ENCODE measurements around the gene TMEM120B.
"Not testable (repeated sequence)": the region's sequence is repeated elsewhere in the genome, so short reads cannot be mapped to it uniquely, and the experiment has no call there.

TMEM120B gene

DNA sequence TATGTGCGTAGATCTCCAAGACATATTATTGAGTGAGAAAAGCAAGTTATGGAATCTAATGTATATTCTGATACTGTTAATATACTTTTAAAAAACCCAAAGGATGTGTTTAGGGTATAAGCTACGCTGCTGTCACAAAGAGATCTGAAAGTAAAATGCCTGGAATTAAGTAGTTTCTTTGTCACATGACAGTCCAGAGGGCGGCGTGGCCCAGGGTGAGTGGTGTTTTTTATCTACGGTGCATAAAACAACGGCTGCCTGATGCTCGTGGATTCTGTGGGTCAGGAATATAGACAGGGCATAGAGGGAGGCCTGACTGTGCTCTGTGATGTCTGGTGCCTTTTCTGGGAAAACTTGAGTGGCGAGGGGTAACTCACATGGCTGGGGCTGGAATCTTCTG is 21.3 kb downstream of the TMEM120B start:
- H3K9me3 ChIP-seq (ENCODE audit: control insufficient read depth, low read length) = no peaks in the 10 kb centered on the region
- H3K4me3 ChIP-seq (ENCODE audit: insufficient read depth, low read depth, low read length, poor library complexity, severe bottlenecking) = no peak overlapping the region
- H3K27me3 ChIP-seq (replicated peaks; ENCODE audit: control insufficient read depth, insufficient read depth, low read length, poor library complexity, severe bottlenecking) = no peaks in the 10 kb centered on the region
- no peak overlapping the region for H3K27ac ChIP-seq (ENCODE audit: insufficient read depth, low read length, poor library complexity, severe bottlenecking)
- H3K36me3 ChIP-seq (ENCODE audit: control insufficient read depth, insufficient read depth, low read length) = no peaks in the 10 kb centered on the region
- DNase-seq = no peak
- no peaks in the 10 kb centered on the region for H3K4me1 ChIP-seq (ENCODE audit: control insufficient read depth, insufficient read depth, low read length, poor library complexity, severe bottlenecking)

DNA sequence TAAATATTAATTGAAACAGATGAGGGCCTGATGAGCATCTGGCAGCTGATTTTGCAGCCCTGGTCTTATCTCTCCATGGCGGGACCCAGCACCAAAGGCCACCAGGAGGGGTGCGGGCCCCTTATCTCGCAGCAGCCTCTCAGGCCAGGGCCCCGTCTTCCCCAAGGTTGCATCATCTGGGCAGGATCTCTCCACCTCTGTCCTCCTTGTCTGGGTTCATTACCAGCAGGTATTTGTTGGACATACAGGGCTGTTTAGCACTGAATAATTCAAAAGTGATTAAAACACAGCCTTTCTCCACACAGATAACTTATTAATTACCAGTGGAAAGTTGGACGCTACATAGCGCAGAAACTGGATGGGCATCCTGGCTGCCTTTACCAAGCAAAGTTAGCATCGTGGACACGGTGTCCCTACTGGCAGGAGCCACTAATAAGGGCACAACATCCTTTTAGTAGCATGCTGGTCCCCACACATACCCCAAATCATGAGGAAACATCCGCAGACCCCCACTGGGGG is 25.8 kb downstream of the TMEM120B start:
- Histone ChIP-seq H3K4me3 (ENCODE audit: insufficient read depth, low read depth, low read length, poor library complexity, severe bottlenecking) (no peak overlapping the region), H3K27me3 (replicated peaks; ENCODE audit: control insufficient read depth, insufficient read depth, low read length, poor library complexity, severe bottlenecking) (no peaks in the 10 kb centered on the region), H3K4me1 (ENCODE audit: control insufficient read depth, insufficient read depth, low read length, poor library complexity, severe bottlenecking) (no peaks in the 10 kb centered on the region), H3K36me3 (ENCODE audit: control insufficient read depth, insufficient read depth, low read length) (no peaks in the 10 kb centered on the region), H3K9me3 (ENCODE audit: control insufficient read depth, low read length) (no peaks in the 10 kb centered on the region), H3K27ac (ENCODE audit: insufficient read depth, low read length, poor library complexity, severe bottlenecking) (no peak overlapping the region)
- DNase-seq = no peak

DNA sequence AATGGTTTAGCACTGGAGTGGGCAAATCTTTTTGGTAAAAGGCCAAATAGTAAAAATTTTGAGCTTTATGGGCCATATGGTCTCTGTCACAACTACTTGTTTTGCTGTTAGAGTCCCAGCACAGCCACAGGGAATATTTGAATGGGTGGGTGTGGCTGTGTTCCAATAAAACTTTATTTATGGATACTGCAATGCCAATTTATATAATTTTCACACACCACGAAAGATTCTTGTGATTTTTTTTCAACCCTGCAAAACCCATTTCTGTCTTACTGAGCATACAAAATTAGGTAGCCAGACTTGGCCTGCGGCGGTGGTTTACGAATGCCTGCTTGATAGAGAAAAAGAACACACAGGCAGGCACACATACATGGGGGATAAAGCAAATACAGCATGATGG is 28.3 kb downstream of the TMEM120B start:
- Histone ChIP-seq H3K27me3 (replicated peaks; ENCODE audit: control insufficient read depth, insufficient read depth, low read length, poor library complexity, severe bottlenecking) (no peaks in the 10 kb centered on the region), H3K4me1 (ENCODE audit: control insufficient read depth, insufficient read depth, low read length, poor library complexity, severe bottlenecking) (no peaks in the 10 kb centered on the region), H3K9me3 (ENCODE audit: control insufficient read depth, low read length) (no peaks in the 10 kb centered on the region), H3K36me3 (ENCODE audit: control insufficient read depth, insufficient read depth, low read length) (no peaks in the 10 kb centered on the region), H3K27ac (ENCODE audit: insufficient read depth, low read length, poor library complexity, severe bottlenecking) (no peak overlapping the region), H3K4me3 (ENCODE audit: insufficient read depth, low read depth, low read length, poor library complexity, severe bottlenecking) (no peak overlapping the region)
- DNase-seq = no peak

DNA sequence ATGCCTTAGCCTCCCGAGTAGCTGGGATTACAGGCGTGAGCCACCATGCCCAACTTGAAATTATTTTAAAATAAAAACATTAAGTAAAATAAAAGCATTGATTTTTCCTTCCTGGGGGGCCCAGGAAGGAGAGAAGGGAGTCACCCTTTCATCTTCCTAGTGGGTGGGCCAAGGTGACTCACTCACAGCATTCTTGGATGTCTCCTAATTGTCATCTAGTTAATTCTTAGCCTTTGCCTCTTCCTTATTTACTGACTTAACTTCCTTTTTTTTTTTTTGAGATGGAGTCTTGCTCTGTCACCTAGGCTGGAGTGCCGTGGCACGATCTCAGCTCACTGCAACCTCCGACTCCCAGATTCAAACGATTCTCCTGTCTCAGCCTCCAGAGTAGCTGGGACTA is 29.2 kb downstream of the TMEM120B start:
- Histone ChIP-seq H3K4me1 (ENCODE audit: control insufficient read depth, insufficient read depth, low read length, poor library complexity, severe bottlenecking) (no peaks in the 10 kb centered on the region), H3K27me3 (replicated peaks; ENCODE audit: control insufficient read depth, insufficient read depth, low read length, poor library complexity, severe bottlenecking) (no peaks in the 10 kb centered on the region), H3K27ac (ENCODE audit: insufficient read depth, low read length, poor library complexity, severe bottlenecking) (no peak overlapping the region), H3K4me3 (ENCODE audit: insufficient read depth, low read depth, low read length, poor library complexity, severe bottlenecking) (no peak overlapping the region), H3K9me3 (ENCODE audit: control insufficient read depth, low read length) (no peaks in the 10 kb centered on the region), H3K36me3 (ENCODE audit: control insufficient read depth, insufficient read depth, low read length) (no peaks in the 10 kb centered on the region)
- no peak for DNase-seq

DNA sequence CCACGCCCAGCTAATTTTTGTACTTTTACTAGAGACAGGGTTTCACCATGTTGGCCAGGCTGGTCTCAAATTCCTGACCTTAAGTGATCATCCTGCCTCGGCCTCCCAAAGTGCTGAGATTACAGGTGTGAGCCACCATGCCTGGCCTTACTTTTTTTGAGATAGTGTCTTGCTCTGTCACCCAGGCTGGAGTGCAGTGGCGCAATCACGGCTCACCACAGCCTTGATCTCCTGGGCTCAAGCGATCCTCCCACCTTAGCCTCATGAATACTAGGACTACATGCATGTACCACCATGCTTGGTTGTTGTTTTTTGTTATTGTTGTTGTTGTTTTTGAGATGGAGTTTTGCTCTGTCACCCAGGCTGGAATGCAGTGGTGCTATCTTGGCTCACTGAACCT is 33.0 kb downstream of the TMEM120B start:
- not testable (repeated sequence) for H3K4me1 ChIP-seq (ENCODE audit: control insufficient read depth, insufficient read depth, low read length, poor library complexity, severe bottlenecking); H3K27ac ChIP-seq (ENCODE audit: insufficient read depth, low read length, poor library complexity, severe bottlenecking); H3K9me3 ChIP-seq (ENCODE audit: control insufficient read depth, low read length); H3K27me3 ChIP-seq (replicated peaks; ENCODE audit: control insufficient read depth, insufficient read depth, low read length, poor library complexity, severe bottlenecking); H3K4me3 ChIP-seq (ENCODE audit: insufficient read depth, low read depth, low read length, poor library complexity, severe bottlenecking); DNase-seq; H3K36me3 ChIP-seq (ENCODE audit: control insufficient read depth, insufficient read depth, low read length)

DNA sequence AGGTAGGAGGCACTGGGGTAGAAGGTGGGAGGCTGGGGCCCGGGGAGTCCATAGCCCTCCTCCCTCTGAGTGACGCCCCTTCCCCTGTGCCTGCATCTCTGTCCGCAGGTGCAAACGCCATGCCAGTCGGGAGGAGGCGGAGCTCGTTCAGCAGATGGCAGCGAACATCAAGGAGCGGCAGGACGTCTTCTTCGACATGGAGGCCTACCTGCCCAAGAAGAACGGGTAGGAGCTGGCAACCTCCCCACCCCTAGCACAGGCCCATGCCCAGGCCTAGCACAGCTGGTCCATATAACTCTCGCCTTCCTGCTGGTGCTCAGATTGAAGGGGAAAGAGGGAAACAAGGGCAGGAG is 35.6 kb downstream of the TMEM120B start:
- no peaks in the 10 kb centered on the region for H3K9me3 ChIP-seq (ENCODE audit: control insufficient read depth, low read length)
- no peak for DNase-seq
- H3K36me3 ChIP-seq (ENCODE audit: control insufficient read depth, insufficient read depth, low read length) = no peaks in the 10 kb centered on the region
- H3K4me1 ChIP-seq (ENCODE audit: control insufficient read depth, insufficient read depth, low read length, poor library complexity, severe bottlenecking) = peaks cover 6% of the 10 kb centered on the region
- H3K27me3 ChIP-seq (replicated peaks; ENCODE audit: control insufficient read depth, insufficient read depth, low read length, poor library complexity, severe bottlenecking) = no peaks in the 10 kb centered on the region
- H3K4me3 ChIP-seq (ENCODE audit: insufficient read depth, low read depth, low read length, poor library complexity, severe bottlenecking) = no peak overlapping the region
- no peak overlapping the region for H3K27ac ChIP-seq (ENCODE audit: insufficient read depth, low read length, poor library complexity, severe bottlenecking)

DNA sequence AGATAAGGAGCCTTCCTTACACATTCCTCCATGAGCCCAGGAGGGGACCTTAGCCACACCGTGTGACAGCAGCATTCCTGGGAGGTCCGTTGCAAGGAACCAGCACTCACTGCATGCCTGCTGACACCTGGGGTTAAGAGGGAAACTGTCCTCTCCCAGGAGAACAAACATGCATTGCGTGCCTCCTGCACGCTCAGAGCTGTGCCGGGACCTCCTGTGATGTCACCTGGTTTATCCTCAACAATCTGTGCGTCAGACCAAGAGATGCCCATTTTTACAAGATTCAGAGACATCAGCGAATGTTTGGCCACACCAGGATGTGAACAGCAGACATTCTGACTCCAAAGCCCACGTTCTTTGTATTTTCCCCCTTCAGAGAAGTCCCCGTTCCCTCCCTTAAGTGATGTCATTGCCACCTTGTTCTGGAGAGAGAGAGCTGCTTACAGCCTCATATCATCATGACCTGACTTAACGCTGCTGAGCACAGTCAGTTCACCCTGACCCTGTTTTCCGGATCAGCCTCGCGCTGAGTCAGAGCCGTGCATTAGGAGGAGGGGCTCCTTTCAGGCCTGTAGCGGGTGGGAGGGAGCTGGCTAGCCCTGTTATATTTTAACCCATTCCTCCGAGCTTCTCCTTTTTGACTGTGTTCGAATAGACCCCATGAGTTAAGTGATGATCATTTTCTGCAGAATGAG is 36.2 kb downstream of the TMEM120B start:
- no peaks in the 10 kb centered on the region for H3K27me3 ChIP-seq (replicated peaks; ENCODE audit: control insufficient read depth, insufficient read depth, low read length, poor library complexity, severe bottlenecking)
- H3K36me3 ChIP-seq (ENCODE audit: control insufficient read depth, insufficient read depth, low read length) = no peaks in the 10 kb centered on the region
- DNase-seq = no peak
- peaks cover 6% of the 10 kb centered on the region for H3K4me1 ChIP-seq (ENCODE audit: control insufficient read depth, insufficient read depth, low read length, poor library complexity, severe bottlenecking)
- H3K27ac ChIP-seq (ENCODE audit: insufficient read depth, low read length, poor library complexity, severe bottlenecking) = peak overlapping the region; percentile 11
- H3K9me3 ChIP-seq (ENCODE audit: control insufficient read depth, low read length) = no peaks in the 10 kb centered on the region
- no peak overlapping the region for H3K4me3 ChIP-seq (ENCODE audit: insufficient read depth, low read depth, low read length, poor library complexity, severe bottlenecking)

DNA sequence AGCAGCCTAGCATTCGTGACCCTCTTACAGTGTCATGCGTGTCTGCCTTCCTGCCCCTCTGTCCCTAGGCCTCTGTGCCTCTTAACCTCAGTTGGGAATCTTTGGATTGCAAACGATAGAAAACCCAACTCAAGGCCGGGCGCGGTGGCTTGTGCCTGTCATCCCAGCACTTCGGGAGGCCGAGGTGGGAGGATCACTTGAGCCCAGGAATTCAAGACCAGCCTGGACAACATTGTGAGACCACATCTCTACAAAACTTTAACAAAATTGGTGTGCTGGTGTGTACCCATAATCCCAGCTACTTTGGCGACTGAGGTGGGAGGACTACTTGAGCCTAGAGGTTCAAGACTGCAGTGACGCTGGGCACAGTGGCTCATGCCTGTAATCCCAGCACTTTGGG is 36.7 kb downstream of the TMEM120B start:
- Histone ChIP-seq H3K27ac (ENCODE audit: insufficient read depth, low read length, poor library complexity, severe bottlenecking) (peak overlapping the region; percentile 11), H3K36me3 (ENCODE audit: control insufficient read depth, insufficient read depth, low read length) (no peaks in the 10 kb centered on the region), H3K27me3 (replicated peaks; ENCODE audit: control insufficient read depth, insufficient read depth, low read length, poor library complexity, severe bottlenecking) (no peaks in the 10 kb centered on the region)

DNA sequence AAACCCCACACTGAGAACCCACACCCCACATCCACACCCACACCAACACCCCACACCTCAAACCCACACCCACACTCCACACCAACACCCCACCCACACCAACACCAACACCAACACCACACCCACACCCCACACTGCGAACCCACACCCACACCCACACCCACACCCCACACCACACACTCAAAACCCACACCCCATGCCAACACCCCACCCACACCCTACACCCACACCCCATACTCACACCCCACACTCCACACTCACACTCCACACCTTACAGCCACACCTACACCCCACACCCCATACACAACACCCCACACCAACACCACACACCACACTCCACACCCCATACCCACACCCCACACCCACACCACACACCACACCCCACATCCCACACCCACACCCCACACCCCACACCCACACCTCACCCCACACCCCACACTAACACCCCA is 38.0 kb downstream of the TMEM120B start:
- H3K4me3 ChIP-seq (ENCODE audit: insufficient read depth, low read depth, low read length, poor library complexity, severe bottlenecking) = no peak overlapping the region
- peak in 1 of 3 donors; percentile 2 for DNase-seq
- no peaks in the 10 kb centered on the region for H3K27me3 ChIP-seq (replicated peaks; ENCODE audit: control insufficient read depth, insufficient read depth, low read length, poor library complexity, severe bottlenecking)
- peaks cover 6% of the 10 kb centered on the region for H3K4me1 ChIP-seq (ENCODE audit: control insufficient read depth, insufficient read depth, low read length, poor library complexity, severe bottlenecking)
- no peaks in the 10 kb centered on the region for H3K9me3 ChIP-seq (ENCODE audit: control insufficient read depth, low read length)
- no peak overlapping the region for H3K27ac ChIP-seq (ENCODE audit: insufficient read depth, low read length, poor library complexity, severe bottlenecking)
- no peaks in the 10 kb centered on the region for H3K36me3 ChIP-seq (ENCODE audit: control insufficient read depth, insufficient read depth, low read length)

More for the DNA sequence above, 36.7 kb downstream of the TMEM120B start:
- peaks cover 6% of the 10 kb centered on the region for H3K4me1 ChIP-seq (ENCODE audit: control insufficient read depth, insufficient read depth, low read length, poor library complexity, severe bottlenecking)
- no peak for DNase-seq
- H3K9me3 ChIP-seq (ENCODE audit: control insufficient read depth, low read length) = no peaks in the 10 kb centered on the region
- no peak overlapping the region for H3K4me3 ChIP-seq (ENCODE audit: insufficient read depth, low read depth, low read length, poor library complexity, severe bottlenecking)

DNA sequence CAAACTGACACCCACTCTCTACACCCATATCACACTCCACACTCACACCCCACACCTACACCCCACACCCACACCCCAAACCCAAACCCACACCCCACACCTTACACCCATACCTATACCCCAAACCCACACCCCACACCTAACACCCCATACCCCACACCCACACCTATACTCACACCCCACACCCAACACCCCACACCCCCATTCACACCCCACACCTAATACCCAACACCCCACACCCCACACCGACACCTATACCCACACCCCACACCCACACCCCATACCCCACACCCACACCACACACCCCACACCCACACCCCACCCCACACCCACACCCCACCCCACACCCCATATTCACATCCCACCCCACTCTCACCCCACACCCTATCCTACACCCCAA is 38.5 kb downstream of the TMEM120B start:
- peak in 1 of 3 donors; percentile 6 for DNase-seq
- Histone ChIP-seq H3K4me3 (ENCODE audit: insufficient read depth, low read depth, low read length, poor library complexity, severe bottlenecking) (no peak overlapping the region), H3K4me1 (ENCODE audit: control insufficient read depth, insufficient read depth, low read length, poor library complexity, severe bottlenecking) (peaks cover 6% of the 10 kb centered on the region), H3K27me3 (replicated peaks; ENCODE audit: control insufficient read depth, insufficient read depth, low read length, poor library complexity, severe bottlenecking) (no peaks in the 10 kb centered on the region), H3K9me3 (ENCODE audit: control insufficient read depth, low read length) (no peaks in the 10 kb centered on the region), H3K36me3 (ENCODE audit: control insufficient read depth, insufficient read depth, low read length) (no peaks in the 10 kb centered on the region), H3K27ac (ENCODE audit: insufficient read depth, low read length, poor library complexity, severe bottlenecking) (no peak overlapping the region)
